GM13976 (cell line): Measurements from ENCODE around the gene SASH1.

ENCODE experiments used
- DNase-seq: peaks from one replicate; pipeline ENCODE4 v3.0.0; 2012; ENCODE audit warnings: low spot score
- in situ Hi-C: fragments of 300-500 bp; cut with MboI; formaldehyde crosslinking; loops from one replicate; pipeline ENCODE4 v1.12.0; 2022; ENCODE audit warnings: low sequenced_read_pairs, mixed read lengths, inconsistent platforms; ENCODE audit not compliant: unreplicated experiment
- TF ChIP-seq, protein P1 (sequence below): IDR thresholded peaks from 2 replicates; pipeline ENCODE4 v1.5.1; 2012; ENCODE audit warnings: borderline replicate concordance, mild to moderate bottlenecking; ENCODE audit not compliant: insufficient read depth; ENCODE audit errors: extremely low read depth, missing control alignments, control extremely low read depth

The SASH1 gene

DNA sequence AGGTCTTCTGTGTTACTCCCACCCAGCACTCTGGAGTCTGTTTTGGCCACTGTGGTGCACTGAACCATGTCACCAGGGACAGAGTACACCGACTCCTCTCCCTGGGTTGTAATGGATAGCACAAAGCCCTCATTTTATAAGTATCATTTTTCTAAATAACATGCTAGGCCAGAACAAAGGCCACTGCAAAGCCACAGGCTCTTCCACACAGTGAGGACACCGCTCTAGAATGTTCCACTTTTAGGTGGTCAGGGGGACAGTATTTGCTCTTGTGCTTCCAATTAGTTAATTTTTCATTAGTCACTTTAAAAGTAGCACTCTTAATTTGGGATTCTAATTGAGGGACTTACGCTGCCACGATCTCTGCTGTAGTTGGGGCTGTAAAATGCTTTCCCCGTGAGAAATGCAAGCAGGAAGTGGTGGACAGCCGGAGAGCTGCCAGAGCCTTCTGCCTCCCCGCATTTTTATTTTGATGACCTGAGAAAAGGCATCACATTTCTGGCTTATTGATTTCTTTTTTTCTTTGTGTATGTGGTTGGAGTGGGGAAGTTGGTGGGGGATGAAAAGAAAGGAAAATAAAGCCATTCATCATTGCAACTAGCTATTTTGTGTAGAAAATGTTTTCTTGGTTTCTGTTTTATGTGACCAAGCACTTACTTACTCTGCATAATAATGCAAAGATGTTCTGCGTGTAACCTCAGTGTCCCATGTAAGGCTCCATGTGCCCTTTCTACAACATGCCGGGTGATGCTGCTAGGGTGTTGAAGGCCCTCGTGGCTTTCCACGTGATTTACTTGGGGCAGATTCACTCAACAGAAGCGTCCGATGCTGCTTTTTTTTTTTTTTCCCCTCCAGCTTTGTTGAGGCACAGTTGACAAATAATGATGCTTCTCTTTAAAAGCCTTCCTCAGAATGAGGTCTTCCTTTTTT lies 195.9 kb downstream of the SASH1 start:
- TF ChIP-seq, protein P1, sequence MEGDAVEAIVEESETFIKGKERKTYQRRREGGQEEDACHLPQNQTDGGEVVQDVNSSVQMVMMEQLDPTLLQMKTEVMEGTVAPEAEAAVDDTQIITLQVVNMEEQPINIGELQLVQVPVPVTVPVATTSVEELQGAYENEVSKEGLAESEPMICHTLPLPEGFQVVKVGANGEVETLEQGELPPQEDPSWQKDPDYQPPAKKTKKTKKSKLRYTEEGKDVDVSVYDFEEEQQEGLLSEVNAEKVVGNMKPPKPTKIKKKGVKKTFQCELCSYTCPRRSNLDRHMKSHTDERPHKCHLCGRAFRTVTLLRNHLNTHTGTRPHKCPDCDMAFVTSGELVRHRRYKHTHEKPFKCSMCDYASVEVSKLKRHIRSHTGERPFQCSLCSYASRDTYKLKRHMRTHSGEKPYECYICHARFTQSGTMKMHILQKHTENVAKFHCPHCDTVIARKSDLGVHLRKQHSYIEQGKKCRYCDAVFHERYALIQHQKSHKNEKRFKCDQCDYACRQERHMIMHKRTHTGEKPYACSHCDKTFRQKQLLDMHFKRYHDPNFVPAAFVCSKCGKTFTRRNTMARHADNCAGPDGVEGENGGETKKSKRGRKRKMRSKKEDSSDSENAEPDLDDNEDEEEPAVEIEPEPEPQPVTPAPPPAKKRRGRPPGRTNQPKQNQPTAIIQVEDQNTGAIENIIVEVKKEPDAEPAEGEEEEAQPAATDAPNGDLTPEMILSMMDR: no peak
- in situ Hi-C loops: no loop called here
- DNase-seq: no peak

GRCh38 chr6:148543540-148543939 lies 200.9 kb downstream of the SASH1 start:
- TF ChIP-seq, protein P1: no peak
- DNase-seq: no peak
- in situ Hi-C loops: no loop called here

DNA sequence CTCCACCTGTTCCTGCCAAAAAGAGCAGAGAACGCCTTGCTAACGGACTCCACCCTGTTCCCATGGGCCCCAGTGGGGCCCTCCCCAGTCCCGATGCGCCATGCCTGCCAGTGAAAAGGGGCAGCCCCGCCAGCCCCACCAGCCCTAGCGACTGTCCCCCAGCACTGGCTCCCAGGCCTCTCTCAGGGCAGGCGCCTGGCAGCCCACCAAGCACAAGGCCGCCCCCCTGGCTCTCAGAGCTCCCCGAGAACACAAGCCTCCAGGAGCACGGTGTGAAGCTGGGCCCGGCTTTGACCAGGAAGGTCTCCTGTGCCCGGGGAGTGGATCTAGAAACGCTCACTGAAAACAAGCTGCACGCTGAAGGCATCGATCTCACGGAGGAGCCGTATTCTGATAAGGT lies 201.8 kb downstream of the SASH1 start:
- no peak for DNase-seq
- in situ Hi-C loops: no loop called here

GRCh38 chr6:148545901-148546300 lies 203.3 kb downstream of the SASH1 start:
- TF ChIP-seq, protein P1: no peak
- in situ Hi-C loops: no loop called here
- DNase-seq: no peak

More for the DNA sequence above, 201.8 kb downstream of the SASH1 start:
- TF ChIP-seq, protein P1: no peak

GRCh38 chr6:148547110-148547509 lies 204.5 kb downstream of the SASH1 start:
- TF ChIP-seq, protein P1: no peak
- in situ Hi-C loops: no loop called here
- no peak for DNase-seq

GRCh38 chr6:148548065-148548748 lies 205.6 kb downstream of the SASH1 start:
- in situ Hi-C loops: no loop called here
- no peak for DNase-seq
- TF ChIP-seq, protein P1: no peak
